ENCODE data around the gene FAM83D.
"Not testable (repeated sequence)": the region's sequence is repeated elsewhere in the genome, so short reads cannot be mapped to it uniquely, and the experiment has no call there.

FAM83D gene

DNA sequence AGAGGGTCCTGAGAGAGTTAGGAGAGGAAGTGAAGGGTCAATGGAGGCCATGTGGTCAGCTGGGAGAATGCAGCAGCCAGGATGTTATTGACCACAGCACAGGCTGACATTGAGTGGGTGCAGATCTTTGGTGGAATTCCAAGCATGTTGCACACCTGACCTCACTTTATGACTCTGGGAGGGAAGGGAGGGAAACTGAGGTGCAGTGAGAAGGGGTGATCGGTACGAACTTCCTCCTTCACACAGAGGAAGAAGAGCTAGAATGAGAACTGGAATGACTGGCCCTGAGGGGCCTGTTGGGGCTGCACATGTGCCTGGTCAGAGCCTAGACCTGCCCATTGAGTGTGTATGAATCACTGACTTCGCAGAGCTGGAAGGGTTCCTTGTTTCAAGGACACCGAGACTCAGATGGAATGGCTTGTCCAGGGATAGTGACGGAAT is 9.8 kb downstream of the FAM83D start:
- no peak for FAIRE-seq

- no peak for FAIRE-seq
These were observed 10.8 kb downstream of the FAM83D start for GRCh38 chr20:38937000-38937399.

DNA sequence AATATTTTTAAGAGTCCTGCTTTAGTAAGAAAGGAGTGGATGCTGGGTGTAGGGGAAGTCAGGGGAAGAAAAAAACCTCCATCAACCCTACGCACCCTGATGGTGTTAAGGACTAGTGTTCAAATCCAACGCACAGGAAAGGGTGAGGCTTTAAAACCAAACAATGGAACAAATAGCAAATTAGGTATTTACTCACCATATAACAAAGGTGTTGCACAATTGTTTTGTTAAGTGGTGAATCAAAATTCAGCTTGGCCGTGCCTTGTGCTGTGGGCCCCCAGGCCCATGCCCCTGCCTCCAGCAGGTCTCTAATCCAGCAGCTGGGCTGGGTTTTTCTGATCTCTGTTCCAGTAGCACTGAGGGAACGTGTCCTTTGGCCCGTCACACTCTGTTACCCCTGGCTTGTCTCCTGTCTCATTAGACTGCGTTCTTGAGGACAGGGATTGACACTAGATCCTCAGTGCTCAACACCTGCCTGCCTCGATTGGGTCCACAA is 11.8 kb downstream of the FAM83D start:
- FAIRE-seq, result no peak

DNA sequence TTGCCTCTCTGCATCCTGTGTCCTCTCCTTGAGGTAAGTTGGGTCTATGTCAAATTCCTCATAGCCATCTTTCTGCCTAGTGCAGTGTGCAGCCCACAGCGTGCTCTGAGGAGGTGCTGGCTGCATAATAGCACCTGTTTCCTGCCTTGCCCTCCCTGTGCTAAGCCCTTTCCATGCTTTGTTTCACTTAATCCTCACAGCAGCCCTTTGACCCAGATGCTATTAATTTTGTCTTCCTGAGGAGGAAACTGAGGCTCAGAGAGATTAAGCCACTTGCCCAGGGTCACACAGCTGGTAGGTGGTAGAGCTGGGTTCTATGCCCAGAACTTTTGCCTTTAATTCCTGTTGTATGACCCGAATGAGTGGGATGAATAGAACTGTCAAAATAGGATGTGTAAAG is 13.5 kb downstream of the FAM83D start:
- FAIRE-seq, result no peak

- no peak for FAIRE-seq
These were observed 14.4 kb downstream of the FAM83D start for GRCh38 chr20:38940644-38941043.

DNA sequence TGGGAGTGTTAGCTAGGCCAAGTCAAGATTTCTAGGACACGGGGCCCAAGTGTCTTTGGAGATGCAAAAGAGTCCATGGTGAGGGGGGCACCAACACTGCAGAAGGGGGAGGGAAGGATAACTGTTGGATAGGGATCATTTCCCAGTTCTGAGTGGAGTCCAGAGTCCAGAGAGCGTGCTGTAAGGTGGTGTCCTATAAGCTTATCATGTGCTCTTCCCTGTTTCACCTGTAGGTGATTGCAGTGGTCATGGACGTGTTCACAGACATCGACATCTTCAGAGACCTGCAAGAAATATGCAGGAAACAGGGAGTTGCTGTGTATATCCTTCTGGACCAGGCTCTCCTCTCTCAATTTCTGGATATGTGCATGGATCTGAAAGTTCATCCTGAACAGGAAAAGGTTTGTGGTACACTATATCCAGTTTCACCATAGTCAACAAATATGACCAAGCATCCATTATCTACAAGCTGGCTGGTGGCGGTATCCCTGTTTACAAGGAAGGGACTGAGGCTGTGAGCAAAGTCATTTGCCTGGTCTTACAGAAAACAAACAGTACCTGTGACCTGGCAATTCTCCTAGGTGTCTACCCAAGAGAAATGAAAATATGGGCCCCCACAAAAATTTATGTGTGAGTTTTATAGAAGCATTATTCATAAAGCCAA is 15.6 kb downstream of the FAM83D start:
- FAIRE-seq, result no peak

DNA sequence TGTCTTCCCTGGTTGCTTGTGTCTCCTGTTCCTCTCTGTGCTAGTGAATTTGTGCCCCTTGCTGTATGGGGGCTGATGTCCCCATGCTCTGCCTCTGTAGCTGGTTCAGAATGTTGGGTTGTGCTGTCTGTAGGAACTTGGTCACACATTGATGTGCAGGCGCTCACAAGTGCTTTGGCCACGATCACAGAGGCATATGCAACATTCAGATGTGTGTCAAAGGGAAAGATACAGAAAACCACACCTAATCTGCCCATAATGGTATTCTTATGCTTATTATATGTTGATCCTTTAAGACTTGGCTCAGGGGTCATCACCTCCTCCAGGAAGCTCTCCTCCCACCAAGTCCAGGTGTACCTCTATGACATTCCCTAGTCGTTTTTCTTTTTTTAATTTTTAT is 18.8 kb downstream of the FAM83D start:
- no peak for FAIRE-seq

DNA sequence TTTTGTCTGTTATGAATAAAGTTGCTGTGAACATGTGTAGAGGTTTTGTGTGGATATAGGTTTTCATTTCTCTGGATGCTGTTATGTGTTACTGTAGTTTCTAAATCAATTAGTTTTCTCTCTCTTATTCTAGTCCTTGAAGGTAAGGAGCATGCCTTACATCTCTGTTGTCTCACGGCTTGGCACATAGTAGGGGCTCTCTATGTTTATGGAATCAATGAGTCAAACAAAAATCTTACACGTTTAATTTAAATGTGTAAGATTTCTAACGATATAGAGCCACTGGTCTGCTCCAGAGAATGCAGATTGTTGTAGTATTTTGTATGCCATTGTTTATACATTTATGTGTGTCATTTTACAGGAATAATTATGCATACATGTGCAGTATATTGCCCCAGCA is 20.6 kb downstream of the FAM83D start:
- FAIRE-seq, result no peak

DNA sequence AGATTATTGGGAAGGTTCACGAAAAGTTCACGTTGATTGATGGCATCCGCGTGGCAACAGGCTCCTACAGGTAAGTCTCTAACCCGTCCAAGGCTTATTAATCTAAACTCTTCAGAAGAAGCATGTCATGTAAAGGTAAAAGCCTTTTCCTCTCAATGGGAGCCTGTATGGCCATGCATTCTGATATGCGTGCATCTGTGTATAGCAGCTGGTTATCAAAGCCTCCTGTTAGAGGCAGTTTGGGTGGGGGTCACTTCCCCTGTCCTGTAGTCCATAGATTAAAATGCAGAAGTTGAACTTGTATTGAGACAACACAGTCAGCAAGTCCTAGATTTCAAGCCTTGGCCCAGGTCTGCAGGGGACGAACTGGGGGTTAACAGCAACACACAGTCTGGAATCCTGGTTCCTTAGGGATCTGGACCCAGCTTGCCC is 21.7 kb downstream of the FAM83D start:
- no peak for FAIRE-seq

- FAIRE-seq, result no peak
These were observed 24.0 kb downstream of the FAM83D start for GRCh38 chr20:38950254-38950653.

DNA sequence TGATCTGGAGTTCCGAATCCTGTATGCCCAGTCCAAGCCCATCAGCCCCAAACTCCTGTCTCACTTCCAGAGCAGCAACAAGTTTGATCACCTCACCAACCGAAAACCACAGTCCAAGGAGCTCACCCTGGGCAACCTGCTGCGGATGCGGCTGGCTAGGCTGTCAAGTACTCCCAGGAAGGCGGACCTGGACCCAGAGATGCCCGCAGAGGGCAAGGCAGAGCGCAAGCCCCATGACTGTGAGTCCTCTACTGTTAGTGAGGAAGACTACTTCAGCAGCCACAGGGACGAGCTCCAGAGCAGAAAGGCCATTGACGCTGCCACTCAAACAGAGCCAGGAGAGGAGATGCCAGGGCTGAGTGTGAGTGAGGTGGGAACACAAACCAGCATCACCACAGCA is 25.4 kb downstream of the FAM83D start:
- no peak for FAIRE-seq

DNA sequence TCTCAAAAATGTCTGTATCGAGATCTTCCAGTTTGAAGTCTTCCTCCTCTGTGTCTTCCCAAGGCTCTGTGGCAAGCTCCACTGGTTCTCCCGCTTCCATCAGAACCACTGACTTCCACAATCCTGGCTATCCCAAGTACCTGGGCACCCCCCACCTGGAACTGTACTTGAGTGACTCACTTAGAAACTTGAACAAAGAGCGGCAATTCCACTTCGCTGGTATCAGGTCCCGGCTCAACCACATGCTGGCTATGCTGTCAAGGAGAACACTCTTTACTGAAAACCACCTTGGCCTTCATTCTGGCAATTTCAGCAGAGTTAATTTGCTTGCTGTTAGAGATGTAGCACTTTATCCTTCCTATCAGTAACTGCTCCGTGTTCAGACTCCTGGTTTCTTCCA is 25.9 kb downstream of the FAM83D start:
- FAIRE-seq, result no peak

DNA sequence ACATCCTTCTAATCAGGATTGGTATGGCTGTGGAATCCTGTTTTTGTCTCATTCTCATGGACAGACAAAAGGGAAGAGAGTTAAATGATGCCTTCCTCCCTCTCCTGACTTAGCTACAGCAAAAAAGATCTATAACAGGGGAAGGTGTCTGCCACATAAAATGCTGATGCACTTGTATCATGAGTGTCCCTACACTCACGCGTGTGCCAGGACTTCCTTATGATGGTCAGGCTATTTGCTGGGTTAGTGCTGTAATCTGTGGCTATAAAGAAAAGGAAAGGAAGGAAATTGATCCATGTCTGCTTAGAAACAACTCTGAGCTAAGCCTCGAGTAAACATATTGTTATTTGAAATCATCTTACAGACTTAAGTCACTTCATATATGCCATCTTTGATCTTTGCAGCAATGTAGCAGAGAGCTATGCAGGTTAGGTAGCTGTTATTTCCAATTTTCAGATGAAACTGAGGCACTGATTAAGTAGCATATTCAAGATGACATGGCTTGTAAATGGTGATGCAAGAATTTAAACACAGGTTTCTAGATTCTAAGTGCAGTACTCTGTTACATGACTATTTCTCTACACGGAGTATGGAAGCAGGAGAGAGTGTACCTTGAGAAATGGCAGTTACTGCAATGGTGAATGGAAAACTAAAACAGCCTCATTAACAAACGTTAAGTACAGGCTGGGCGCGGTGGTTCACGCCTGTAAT is 27.6 kb downstream of the FAM83D start:
- no peak for FAIRE-seq

DNA sequence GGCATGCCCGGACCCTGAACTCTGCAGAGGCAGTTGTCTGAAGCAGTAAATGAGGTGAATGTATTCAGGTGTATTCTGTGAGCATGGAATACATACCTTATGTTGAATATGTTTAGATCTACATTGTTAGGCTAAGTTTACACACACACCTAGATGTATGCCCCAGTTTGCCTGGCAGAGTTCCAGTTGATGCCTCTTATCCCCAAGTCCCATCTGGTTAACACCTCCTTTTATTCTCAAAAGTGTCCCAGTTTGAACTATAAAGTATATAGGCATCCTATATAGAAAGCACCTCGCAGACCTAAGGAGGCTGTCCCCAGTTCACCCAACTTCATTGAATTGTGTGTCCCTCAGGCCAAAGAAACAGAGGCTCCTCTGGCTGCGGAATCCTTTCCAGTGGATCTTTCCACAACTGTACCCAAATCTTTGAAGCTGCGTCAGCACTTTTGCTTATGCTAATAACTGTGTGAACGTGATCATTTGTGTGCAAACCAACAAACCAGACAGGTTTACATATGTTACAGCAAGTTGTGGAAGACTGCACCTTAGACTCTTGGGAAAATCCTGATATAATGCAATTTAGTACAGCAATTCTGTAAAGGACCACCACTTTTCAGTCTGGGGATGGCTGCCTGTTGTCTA is 31.1 kb downstream of the FAM83D start:
- no peak for FAIRE-seq

GRCh38 chr20:38957915-38958485 is 31.8 kb downstream of the FAM83D start:
- FAIRE-seq, result no peak

DNA sequence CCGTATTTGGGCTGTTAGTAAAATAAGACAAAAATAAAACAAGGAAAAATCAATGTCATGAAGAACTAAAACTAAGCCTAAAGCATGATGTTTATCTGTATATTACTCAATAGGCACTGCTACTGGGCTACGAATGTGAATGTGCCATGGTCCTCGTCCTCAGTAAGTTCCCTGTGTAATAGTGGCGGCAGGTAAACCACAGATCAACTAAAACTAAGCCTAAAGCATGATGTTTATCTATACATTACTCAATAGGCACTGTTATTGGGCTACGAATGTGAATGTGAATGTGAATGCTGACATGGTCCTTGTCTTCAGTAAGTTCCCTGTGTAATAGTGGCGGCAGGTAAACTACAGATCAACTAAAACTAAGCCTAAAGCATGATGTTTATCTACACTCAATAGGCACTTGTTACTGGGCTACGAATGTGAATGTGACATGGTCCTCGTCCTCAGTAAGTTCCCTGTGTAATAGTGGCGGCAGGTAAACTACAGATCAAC is 34.0 kb downstream of the FAM83D start:
- FAIRE-seq, result not testable (repeated sequence)

DNA sequence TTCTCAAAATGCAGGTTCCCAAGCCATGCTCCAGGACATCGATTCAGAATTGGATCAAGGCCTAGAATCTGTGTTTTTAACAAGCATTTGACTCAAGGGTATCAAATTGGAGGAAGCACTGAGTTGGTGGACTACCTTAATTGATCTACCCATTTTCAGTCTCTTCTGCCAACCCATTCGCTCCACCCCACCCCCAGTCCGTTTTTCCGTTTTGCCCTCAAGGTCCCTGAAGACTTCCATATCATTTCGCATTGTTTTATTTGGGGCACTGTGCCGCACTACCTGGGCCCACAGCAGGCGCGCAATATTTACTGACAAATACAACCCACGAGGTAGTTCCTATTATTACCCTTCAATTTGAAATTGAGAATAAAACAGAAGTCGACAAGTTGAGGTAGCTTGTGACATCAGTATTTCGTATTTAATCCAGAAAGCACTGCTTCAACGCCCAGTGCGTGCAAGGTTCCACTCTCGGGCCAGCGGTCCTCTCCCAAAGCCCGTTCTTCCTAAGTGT is 35.4 kb downstream of the FAM83D start:
- no peak for FAIRE-seq

- no peak for FAIRE-seq
These were observed 36.1 kb downstream of the FAM83D start, which contains the start of gene DHX35 for GRCh38 chr20:38962044-38962927. DHX35 (plus strand) TSS chr20:38962344; CDS start chr20:38962368, 24 bp downstream.

- FAIRE-seq, result no peak
These were observed 36.7 kb downstream of the FAM83D start for GRCh38 chr20:38962928-38963401.

GRCh38 chr20:38963745-38964144 is 37.5 kb downstream of the FAM83D start:
- FAIRE-seq, result no peak

DNA sequence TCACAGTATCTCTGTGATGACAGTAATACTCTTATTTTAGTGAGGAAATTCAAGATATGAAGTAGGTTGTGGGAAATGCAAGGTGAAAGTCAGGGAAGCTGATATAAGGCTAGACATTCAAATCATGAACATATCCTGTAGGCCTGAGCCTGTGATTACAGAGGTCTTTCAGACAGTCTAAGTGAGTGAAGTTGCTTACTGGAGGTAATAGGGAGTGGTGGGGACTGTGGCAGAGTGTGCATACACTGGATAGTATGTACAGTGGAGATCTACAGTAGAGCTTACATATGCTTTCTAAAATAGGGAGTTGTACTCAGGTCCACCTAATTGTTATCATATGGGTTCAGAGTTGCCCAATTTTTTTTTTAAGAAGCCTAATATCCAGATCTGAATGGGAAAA is 39.0 kb downstream of the FAM83D start:
- no peak for FAIRE-seq

- no peak for FAIRE-seq
These were observed 41.9 kb downstream of the FAM83D start for GRCh38 chr20:38968090-38968489.

All from colon (tissue), 2 donors.